ENCODE measurements around the gene MNDA.

GRCh38 chr1:158893654-158894053 is 62.5 kb downstream of the MNDA start:
- TF ChIP-seq, protein P1, sequence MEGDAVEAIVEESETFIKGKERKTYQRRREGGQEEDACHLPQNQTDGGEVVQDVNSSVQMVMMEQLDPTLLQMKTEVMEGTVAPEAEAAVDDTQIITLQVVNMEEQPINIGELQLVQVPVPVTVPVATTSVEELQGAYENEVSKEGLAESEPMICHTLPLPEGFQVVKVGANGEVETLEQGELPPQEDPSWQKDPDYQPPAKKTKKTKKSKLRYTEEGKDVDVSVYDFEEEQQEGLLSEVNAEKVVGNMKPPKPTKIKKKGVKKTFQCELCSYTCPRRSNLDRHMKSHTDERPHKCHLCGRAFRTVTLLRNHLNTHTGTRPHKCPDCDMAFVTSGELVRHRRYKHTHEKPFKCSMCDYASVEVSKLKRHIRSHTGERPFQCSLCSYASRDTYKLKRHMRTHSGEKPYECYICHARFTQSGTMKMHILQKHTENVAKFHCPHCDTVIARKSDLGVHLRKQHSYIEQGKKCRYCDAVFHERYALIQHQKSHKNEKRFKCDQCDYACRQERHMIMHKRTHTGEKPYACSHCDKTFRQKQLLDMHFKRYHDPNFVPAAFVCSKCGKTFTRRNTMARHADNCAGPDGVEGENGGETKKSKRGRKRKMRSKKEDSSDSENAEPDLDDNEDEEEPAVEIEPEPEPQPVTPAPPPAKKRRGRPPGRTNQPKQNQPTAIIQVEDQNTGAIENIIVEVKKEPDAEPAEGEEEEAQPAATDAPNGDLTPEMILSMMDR (conservative IDR thresholded peaks at IDR 0.05 in 1 of 2, IDR thresholded peaks at IDR 0.05 in 1 of 2; ENCODE audit: extremely low read depth in 1 of 2, insufficient read depth in 1 of 2, low read depth in 1 of 2, low read length in 2 of 2) = no peak
- no peak for TF ChIP-seq EZH2 (IDR thresholded peaks at IDR 0.05; ENCODE audit: borderline replicate concordance, low read length)
